GM12864 (cell line): ENCODE measurements around the gene SRP68.

Experiments used
- DNase-seq: peaks from one replicate; pipeline ENCODE4 v3.0.0-alpha.2; 2011; ENCODE audit warnings: low read depth
- H3K4me3 ChIP-seq: 2 replicates; pipeline ENCODE4 v1.5.1; 2011; ENCODE audit warnings: mild to moderate bottlenecking, low read depth, low read length, control low read depth
- CTCF ChIP-seq: IDR thresholded peaks from 2 replicates; pipeline ENCODE4 v1.5.1; 2011; ENCODE audit warnings: low read depth, mild to moderate bottlenecking, moderate library complexity, low read length, control low read depth, inconsistent platforms; ENCODE audit errors: missing control alignments

SRP68 gene

GRCh38 chr17:76056882-76057281 is 15.4 kb downstream of the SRP68 start:
- TF ChIP-seq CTCF = no peak
- no peak for DNase-seq

GRCh38 chr17:76054112-76054476 is 18.2 kb downstream of the SRP68 start:
- no peak for DNase-seq
- no peak for TF ChIP-seq CTCF
- no peak overlapping the region for H3K4me3 ChIP-seq

More at GRCh38 chr17:76056882-76057281, 15.4 kb downstream of the SRP68 start:
- H3K4me3 ChIP-seq = no peak overlapping the region

GRCh38 chr17:76053246-76054111 is 18.8 kb downstream of the SRP68 start:
- H3K4me3 ChIP-seq = no peak overlapping the region
- DNase-seq = no peak
- TF ChIP-seq CTCF = no peak

- DNase-seq = no peak
- no peak overlapping the region for H3K4me3 ChIP-seq
- TF ChIP-seq CTCF = no peak
Measured at GRCh38 chr17:76051561-76051960, 20.8 kb downstream of the SRP68 start.

- TF ChIP-seq CTCF = no peak
- DNase-seq = no peak
- H3K4me3 ChIP-seq = no peak overlapping the region
Measured at GRCh38 chr17:76050538-76051467, 21.5 kb downstream of the SRP68 start.

- no peak overlapping the region for H3K4me3 ChIP-seq
- no peak for DNase-seq
- no peak for TF ChIP-seq CTCF
Measured at GRCh38 chr17:76049836-76050537, 22.3 kb downstream of the SRP68 start.
